HCT116 (cell line): Measurements from ENCODE around the gene CTSH. TPM values are rescaled to one million over a fixed set of nuclear protein-coding genes. Genes with fewer than 3 reads are reported as not detected.
"Not testable (repeated sequence)": the region's sequence is repeated elsewhere in the genome, so short reads cannot be mapped to it uniquely, and the experiment has no call there.

Source experiments
- ATAC-seq: fragments of 200-7000 bp; cut with Tn5 transposase; 2 replicates; pipeline ENCODE4 v1.9.1; 2020; ENCODE audit warnings: mild to moderate bottlenecking, moderate library complexity
- BruUV-seq: library from RNA; stranded (reverse); fragments of 400-500 nt; replicated peaks from 2 replicates; lab custom pipeline; 2021; lab: Mats Ljungman, UMichigan
- CTCF ChIA-PET: fragments of 300-600 bp; sonication (Branson Sonifier 250); formaldehyde crosslinking; loops from one replicate; lab custom pipeline; 2021; ENCODE audit warnings: antibody characterized with exemption; lab: Charles Lee
- POLR2A ChIA-PET: fragments of 300-600, 350-600 bp; sonication (Branson Sonifier 250); formaldehyde crosslinking; loops from one replicate; lab custom pipeline; 2021; ENCODE audit warnings: antibody characterized with exemption; lab: Charles Lee
- RAD21 ChIA-PET, 2 experiments: fragments of 300-600 bp; sonication (Branson Sonifier 250); formaldehyde crosslinking; loops; one replicate each; lab custom pipeline; 2023; ENCODE audit warnings: low total read pairs in 2 of 2; ENCODE audit not compliant: uncharacterized antibody in 2 of 2, unreplicated experiment in 2 of 2, low non-redundant PET in 1 of 2; lab: Charles Lee
- DNase-seq: peaks from one replicate; pipeline ENCODE4 v3.0.0-alpha.2; 2010; ENCODE audit warnings: low read depth, low spot score
- H2AFZ ChIP-seq: fragments of 200-600 bp; shearing (Covaris generic), sonication (generic); 2 replicates; pipeline ENCODE4 v1.6.1; 2017; ENCODE audit warnings: low read depth, mixed run types, mixed read lengths, antibody characterized with exemption, low read length; ENCODE audit not compliant: poor library complexity, severe bottlenecking
- H3K27ac ChIP-seq: 2 replicates; pipeline ENCODE4 v1.5.1; 2012; ENCODE audit warnings: low read depth, low read length
- H3K27me3 ChIP-seq: fragments of 200-600 bp; sonication (generic); 2 replicates; pipeline ENCODE4 v1.6.1; 2016; ENCODE audit warnings: mixed run types, low read length, mixed read lengths; ENCODE audit not compliant: insufficient read depth
- H3K36me3 ChIP-seq, 2 experiments: fragments of 200-500 bp in 1 of 2; fragments of 200-600 bp in 1 of 2; sonication (Bioruptor generic) in 1 of 2; sonication (generic) in 1 of 2; 2 replicates each; pipeline versions ENCODE4 v1.5.1 to v1.6.1; 2014 to 2016; ENCODE audit warnings: low read length in 2 of 2, inconsistent platforms in 1 of 2, mixed read lengths in 1 of 2, mixed run types in 1 of 2; ENCODE audit not compliant: insufficient read depth in 2 of 2, control insufficient read depth in 1 of 2
- H3K4me1 ChIP-seq, 2 experiments: fragments of 200-600 bp in 1 of 2; sonication (generic) in 1 of 2; 2 replicates each; pipeline versions ENCODE4 v1.5.1 to v1.6.1; 2012 to 2017; ENCODE audit warnings: low read length in 2 of 2, inconsistent platforms in 1 of 2, mild to moderate bottlenecking in 1 of 2, mixed read lengths in 1 of 2, mixed run types in 1 of 2, moderate library complexity in 1 of 2; ENCODE audit not compliant: insufficient read depth in 2 of 2, control insufficient read depth in 1 of 2
- H3K4me2 ChIP-seq: fragments of 200-600 bp; sonication (generic); 2 replicates; pipeline ENCODE4 v1.6.1; 2017; ENCODE audit warnings: mixed run types, low read length, mixed read lengths
- H3K4me3 ChIP-seq, 2 experiments: fragments of 200-600 bp in 1 of 2; sonication (generic) in 1 of 2; replicated peaks in 1 of 2; 2 replicates each; pipeline ENCODE4 v1.5.1; 2011 to 2016; ENCODE audit warnings: low read length in 2 of 2, control low read depth in 1 of 2, low read depth in 1 of 2, mild to moderate bottlenecking in 1 of 2, mixed read lengths in 1 of 2, mixed run types in 1 of 2
- H3K79me2 ChIP-seq: fragments of 200-600 bp; sonication (generic); 2 replicates; pipeline ENCODE4 v1.6.1; 2017; ENCODE audit warnings: mild to moderate bottlenecking, mixed run types, low read length, moderate library complexity, mixed read lengths; ENCODE audit not compliant: insufficient read depth
- H3K9ac ChIP-seq: fragments of 200-600 bp; sonication (generic); 2 replicates; pipeline ENCODE4 v1.6.1; 2016; ENCODE audit warnings: low read length, mixed read lengths
- H3K9me2 ChIP-seq: fragments of 200-600 bp; sonication (generic), shearing (Covaris generic); 2 replicates; pipeline ENCODE4 v1.6.1; 2017; ENCODE audit warnings: mixed run types, mild to moderate bottlenecking, moderate library complexity; ENCODE audit not compliant: insufficient read depth
- H3K9me3 ChIP-seq, 2 experiments: fragments of 200-500 bp in 1 of 2; fragments of 200-600 bp in 1 of 2; sonication (Bioruptor generic) in 1 of 2; sonication (generic) in 1 of 2; 2 replicates each; pipeline ENCODE4 v1.6.1; 2014 to 2017; ENCODE audit warnings: low read length in 2 of 2, mixed read lengths in 2 of 2, inconsistent platforms in 1 of 2, low read depth in 1 of 2, mild to moderate bottlenecking in 1 of 2, mixed run types in 1 of 2, moderate library complexity in 1 of 2; ENCODE audit not compliant: control insufficient read depth in 1 of 2, insufficient read depth in 1 of 2
- H4K20me1 ChIP-seq: fragments of 200-600 bp; sonication (generic), shearing (Covaris generic); 2 replicates; pipeline ENCODE4 v1.6.1; 2017; ENCODE audit warnings: mixed run types, mild to moderate bottlenecking, moderate library complexity; ENCODE audit not compliant: insufficient read depth
- intact Hi-C: fragments of 100-400 bp; cut with micrococcal nuclease; formaldehyde crosslinking; loops from 2 replicates; pipeline ENCODE4 v1.10.0; 2022
- total RNA-seq: library from RNA; stranded (reverse); gene quantifications from one replicate; pipeline ENCODE4 v1.2.1, GENCODE V29; 2021; ENCODE audit not compliant: unreplicated experiment

The CTSH gene
- total RNA-seq, 1 experiment from 2014 or later = 37.5 TPM

DNA sequence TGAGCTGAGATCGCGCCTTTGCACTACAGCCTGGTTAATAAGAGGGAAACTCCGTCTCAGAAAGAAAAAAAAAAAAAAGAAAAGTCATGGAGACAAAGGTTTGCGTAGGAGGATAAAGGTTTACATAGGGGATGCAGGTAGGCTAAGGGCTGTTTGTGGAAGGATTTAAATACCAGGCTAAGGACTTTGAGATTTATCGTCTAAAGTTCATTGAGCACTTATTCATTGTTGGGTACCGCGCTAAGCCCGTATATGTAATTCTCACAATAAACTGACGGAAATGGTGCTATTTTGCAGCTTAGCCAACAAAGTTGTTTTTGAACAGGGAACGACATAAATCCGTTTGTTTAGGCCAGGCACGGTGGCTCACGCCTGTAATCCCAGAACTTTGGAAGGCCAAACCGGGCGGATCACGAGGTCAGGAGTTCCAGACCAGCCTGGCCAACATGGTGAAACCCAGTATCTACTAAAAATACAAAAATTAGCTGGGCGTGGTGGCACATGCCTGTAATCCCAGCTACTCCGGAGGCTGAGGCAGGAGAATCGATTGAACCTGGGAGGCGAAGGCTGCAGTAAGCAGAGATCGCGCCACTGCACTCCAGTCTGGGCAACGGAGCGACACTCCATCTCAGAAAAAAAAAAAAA is 73.2 kb downstream of the CTSH start:
- H3K4me3 ChIP-seq, H3K4me2 ChIP-seq, H3K9ac ChIP-seq, BruUV-seq, H3K9me2 ChIP-seq, RAD21 ChIA-PET, H3K36me3 ChIP-seq, ATAC-seq, H3K9me3 ChIP-seq, H3K27me3 ChIP-seq, H3K27ac ChIP-seq, DNase-seq: not testable (repeated sequence)
- Histone ChIP-seq H2AFZ (peak overlapping the region; percentile 4), H4K20me1 (peaks cover 21% of the 10 kb centered on the region; the same call in 1 of the 2 replicates), H3K79me2 (peaks cover 35% of the 10 kb centered on the region), H3K4me1 (peaks cover 13 to 25% of the 10 kb centered on the region in 2 experiments; a peak in 3 of 4 replicates)
- POLR2A ChIA-PET = interaction anchor here (1.4 kb wide), 1 partner anchor 11 kb away, joined by 3 read pairs; no protein-coding TSS in a partner anchor
- intact Hi-C loops = loop anchor here (5.0 kb wide), 1 partner anchor 114 kb away; no protein-coding TSS in a partner anchor
- CTCF ChIA-PET = interaction anchor here (1.0 kb wide), 1 partner anchor 61 kb away, joined by 3 read pairs; no protein-coding TSS in a partner anchor

Other genes starting within 250 kb of the CTSH start
- gene ADAMTS7, start 133.6 kb downstream of the CTSH start, total RNA-seq = 12.0 TPM
- 273 TPM for gene MORF4L1, start 72.2 kb downstream of the CTSH start, total RNA-seq
- 2.4 TPM for gene RASGRF1, start 145.7 kb upstream of the CTSH start, total RNA-seq